ENCODE results near the gene MMGT1. TPM values are rescaled to one million over a fixed set of nuclear protein-coding genes. Genes with fewer than 3 reads are reported as not detected.

The MMGT1 gene
- total RNA-seq, 1 experiment from 2014 or later: 18.3 TPM

DNA sequence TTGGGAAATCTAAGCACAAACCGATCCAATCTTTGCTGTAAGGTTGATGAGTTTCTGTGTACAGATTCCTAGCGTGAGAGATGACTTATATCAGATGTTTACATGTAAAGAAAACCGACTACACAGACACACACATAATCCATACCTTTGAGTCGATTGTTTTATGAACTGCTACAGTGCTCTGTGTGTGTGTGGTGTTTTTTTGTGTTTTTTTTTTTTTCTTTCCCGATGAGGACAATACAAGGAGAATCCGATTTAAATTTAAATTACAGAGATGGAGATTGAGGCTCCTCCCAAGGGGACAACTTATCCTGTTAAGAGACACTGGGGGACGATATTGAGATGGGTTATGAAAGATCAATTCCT, 11.0 kb upstream of the MMGT1 start:
- H3K4me1 ChIP-seq: no peaks in the 10 kb centered on the region
- CTCF ChIA-PET: no interaction called here
- POLR2A ChIA-PET: interaction anchor here (0.7 kb wide), 1 partner anchor 19 kb away, joined by 3 read pairs; no protein-coding TSS in a partner anchor

GRCh38 chrX:135984256-135984655, 10.5 kb upstream of the MMGT1 start:
- H3K36me3 ChIP-seq (ENCODE audit: control insufficient read depth, insufficient read depth, low read length): no peaks in the 10 kb centered on the region
- peak overlapping the region; percentile 76 for H3K4me3 Mint-ChIP-seq (ENCODE audit: unreplicated experiment)
- BruUV-seq (replicated peaks): no TSS peak
- TF ChIP-seq, protein P1, sequence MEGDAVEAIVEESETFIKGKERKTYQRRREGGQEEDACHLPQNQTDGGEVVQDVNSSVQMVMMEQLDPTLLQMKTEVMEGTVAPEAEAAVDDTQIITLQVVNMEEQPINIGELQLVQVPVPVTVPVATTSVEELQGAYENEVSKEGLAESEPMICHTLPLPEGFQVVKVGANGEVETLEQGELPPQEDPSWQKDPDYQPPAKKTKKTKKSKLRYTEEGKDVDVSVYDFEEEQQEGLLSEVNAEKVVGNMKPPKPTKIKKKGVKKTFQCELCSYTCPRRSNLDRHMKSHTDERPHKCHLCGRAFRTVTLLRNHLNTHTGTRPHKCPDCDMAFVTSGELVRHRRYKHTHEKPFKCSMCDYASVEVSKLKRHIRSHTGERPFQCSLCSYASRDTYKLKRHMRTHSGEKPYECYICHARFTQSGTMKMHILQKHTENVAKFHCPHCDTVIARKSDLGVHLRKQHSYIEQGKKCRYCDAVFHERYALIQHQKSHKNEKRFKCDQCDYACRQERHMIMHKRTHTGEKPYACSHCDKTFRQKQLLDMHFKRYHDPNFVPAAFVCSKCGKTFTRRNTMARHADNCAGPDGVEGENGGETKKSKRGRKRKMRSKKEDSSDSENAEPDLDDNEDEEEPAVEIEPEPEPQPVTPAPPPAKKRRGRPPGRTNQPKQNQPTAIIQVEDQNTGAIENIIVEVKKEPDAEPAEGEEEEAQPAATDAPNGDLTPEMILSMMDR (IDR thresholded peaks at IDR 0.05; ENCODE audit: insufficient read depth in 1 of 2, low read depth in 1 of 2, low read length in 1 of 2, severe bottlenecking in 1 of 2, unreplicated experiment in 1 of 2): no peak
- no peaks in the 10 kb centered on the region for H3K4me1 ChIP-seq
- intact Hi-C loops (cut with micrococcal nuclease; ENCODE audit: unreplicated experiment): loop anchor here (1.0 kb wide), 1 partner anchor 10 kb away; no protein-coding TSS in a partner anchor
- H3K27me3 ChIP-seq (replicated peaks; ENCODE audit: control insufficient read depth, insufficient read depth, low read length): no peaks in the 10 kb centered on the region
- no peaks in the 10 kb centered on the region for H3K36me3 Mint-ChIP-seq (ENCODE audit: insufficient read depth, unreplicated experiment)
- POLR2A ChIA-PET: no interaction called here
- H3K9me3 ChIP-seq: no peaks in the 10 kb centered on the region
- H3K4me1 Mint-ChIP-seq (ENCODE audit: low read depth, unreplicated experiment): peaks cover 22% of the 10 kb centered on the region
- CTCF ChIA-PET: no interaction called here
- H3K27me3 Mint-ChIP-seq (ENCODE audit: insufficient read depth, unreplicated experiment): no peaks in the 10 kb centered on the region
- H3K9me3 Mint-ChIP-seq (ENCODE audit: unreplicated experiment): no peaks in the 10 kb centered on the region
- H3K27ac Mint-ChIP-seq (ENCODE audit: unreplicated experiment): peak overlapping the region; percentile 73
- no peak for DNase-seq
- H3K4me3 ChIP-seq (ENCODE audit: low read depth, low read length): peak overlapping the region; percentile 63

More for the DNA sequence above, 11.0 kb upstream of the MMGT1 start:
- intact Hi-C loops (cut with micrococcal nuclease; ENCODE audit: unreplicated experiment): loop anchor here (1.0 kb wide), 1 partner anchor 10 kb away; no protein-coding TSS in a partner anchor
- Histone ChIP-seq H3K4me3 (ENCODE audit: low read depth, low read length) (peak overlapping the region; percentile 63), H3K27me3 (replicated peaks; ENCODE audit: control insufficient read depth, insufficient read depth, low read length) (no peaks in the 10 kb centered on the region), H3K36me3 (ENCODE audit: control insufficient read depth, insufficient read depth, low read length) (no peaks in the 10 kb centered on the region), H3K9me3 (no peaks in the 10 kb centered on the region)
- DNase-seq: no peak
- Mint-ChIP-seq H3K27ac (ENCODE audit: unreplicated experiment) (peak overlapping the region; percentile 73), H3K9me3 (ENCODE audit: unreplicated experiment) (no peaks in the 10 kb centered on the region), H3K4me3 (ENCODE audit: unreplicated experiment) (peak overlapping the region; percentile 76), H3K4me1 (ENCODE audit: low read depth, unreplicated experiment) (peaks cover 22% of the 10 kb centered on the region), H3K27me3 (ENCODE audit: insufficient read depth, unreplicated experiment) (no peaks in the 10 kb centered on the region), H3K36me3 (ENCODE audit: insufficient read depth, unreplicated experiment) (no peaks in the 10 kb centered on the region)
- TF ChIP-seq, protein P1 (IDR thresholded peaks at IDR 0.05; ENCODE audit: insufficient read depth in 1 of 2, low read depth in 1 of 2, low read length in 1 of 2, severe bottlenecking in 1 of 2, unreplicated experiment in 1 of 2): no peak
- BruUV-seq (replicated peaks): no TSS peak

DNA sequence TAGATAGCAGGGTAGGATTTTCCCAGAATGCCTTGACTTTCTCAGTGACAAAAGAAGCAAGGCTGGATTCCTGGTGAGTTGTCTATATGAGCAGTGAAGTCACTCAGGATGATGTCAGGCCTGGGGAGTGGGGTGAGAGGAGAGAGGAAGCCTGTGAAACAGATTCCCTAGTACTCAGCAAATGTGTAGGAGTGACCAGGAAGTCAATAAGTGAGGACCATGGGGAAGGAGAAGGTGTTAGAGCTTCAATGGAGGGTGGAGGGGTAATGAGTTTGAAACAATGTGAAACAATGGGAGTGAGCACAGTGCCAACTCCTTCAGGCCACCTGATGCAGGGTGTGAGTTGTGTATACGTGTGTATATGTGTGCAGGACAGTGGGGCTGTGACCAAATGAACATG, 9.1 kb upstream of the MMGT1 start:
- H3K9me3 Mint-ChIP-seq (ENCODE audit: unreplicated experiment): no peaks in the 10 kb centered on the region
- no peaks in the 10 kb centered on the region for H3K36me3 Mint-ChIP-seq (ENCODE audit: insufficient read depth, unreplicated experiment)
- peak overlapping the region; percentile 80 for H3K27ac Mint-ChIP-seq (ENCODE audit: unreplicated experiment)
- no TSS peak for BruUV-seq (replicated peaks)
- H3K27me3 Mint-ChIP-seq (ENCODE audit: insufficient read depth, unreplicated experiment): no peaks in the 10 kb centered on the region
- CTCF ChIA-PET: no interaction called here
- H3K4me3 Mint-ChIP-seq (ENCODE audit: unreplicated experiment): peak overlapping the region; percentile 76
- no peaks in the 10 kb centered on the region for H3K27me3 ChIP-seq (replicated peaks; ENCODE audit: control insufficient read depth, insufficient read depth, low read length)
- H3K4me1 Mint-ChIP-seq (ENCODE audit: low read depth, unreplicated experiment): peaks cover 22% of the 10 kb centered on the region
- H3K4me1 ChIP-seq: no peaks in the 10 kb centered on the region
- no peaks in the 10 kb centered on the region for H3K9me3 ChIP-seq
- DNase-seq: no peak
- POLR2A ChIA-PET: no interaction called here
- intact Hi-C loops (cut with micrococcal nuclease; ENCODE audit: unreplicated experiment): no loop called here
- TF ChIP-seq, protein P1 (IDR thresholded peaks at IDR 0.05; ENCODE audit: insufficient read depth in 1 of 2, low read depth in 1 of 2, low read length in 1 of 2, severe bottlenecking in 1 of 2, unreplicated experiment in 1 of 2): no peak
- H3K4me3 ChIP-seq (ENCODE audit: low read depth, low read length): no peak overlapping the region
- no peaks in the 10 kb centered on the region for H3K36me3 ChIP-seq (ENCODE audit: control insufficient read depth, insufficient read depth, low read length)

Measured in Caco-2 (cell line).